Trophoblast cell (in vitro differentiated cells and primary cell): ENCODE data around the gene C10orf88.

ENCODE experiments used
- DNase-seq, 2 donors: peaks; one replicate each; pipeline ENCODE4 v3.0.0-alpha.2; 2016
- H2AFZ ChIP-seq: 2 replicates; pipeline ENCODE4 v1.6.1; 2013; ENCODE audit warnings: low read length, moderate library complexity, mild to moderate bottlenecking; ENCODE audit not compliant: insufficient read depth, poor library complexity
- H2AK5ac ChIP-seq: 2 replicates; pipeline ENCODE4 v1.6.1; 2013; ENCODE audit warnings: mild to moderate bottlenecking, low read length
- H2BK120ac ChIP-seq: 2 replicates; pipeline ENCODE4 v1.6.1; 2013; ENCODE audit warnings: low read length, mild to moderate bottlenecking, moderate library complexity; ENCODE audit not compliant: insufficient read depth, poor library complexity
- H2BK12ac ChIP-seq: 2 replicates; pipeline ENCODE4 v1.6.1; 2013; ENCODE audit warnings: mild to moderate bottlenecking, low read length, moderate library complexity
- H2BK5ac ChIP-seq: 2 replicates; pipeline ENCODE4 v1.6.1; 2013; ENCODE audit warnings: low read length, low read depth, moderate library complexity, mild to moderate bottlenecking; ENCODE audit not compliant: poor library complexity
- H3K14ac ChIP-seq: 2 replicates; pipeline ENCODE4 v1.6.1; 2013; ENCODE audit warnings: mild to moderate bottlenecking, low read length
- H3K18ac ChIP-seq: 2 replicates; pipeline ENCODE4 v1.6.1; 2013; ENCODE audit warnings: mild to moderate bottlenecking, low read length
- H3K23ac ChIP-seq: 2 replicates; pipeline ENCODE4 v1.6.1; 2013; ENCODE audit warnings: low read length
- H3K27ac ChIP-seq: 2 replicates; pipeline ENCODE4 v1.5.1; 2013; ENCODE audit warnings: low read depth, mild to moderate bottlenecking, inconsistent platforms, low read length, moderate library complexity
- H3K27me3 ChIP-seq: 2 replicates; pipeline ENCODE4 v1.6.1; 2013; ENCODE audit warnings: inconsistent platforms, mild to moderate bottlenecking, low read length, moderate library complexity; ENCODE audit not compliant: insufficient read depth
- H3K36me3 ChIP-seq, 2 experiments: 1 replicate in 1 of 2; 2 replicates in 1 of 2; pipeline ENCODE4 v1.6.1; 2013; ENCODE audit warnings: low read length in 2 of 2, mild to moderate bottlenecking in 2 of 2, moderate library complexity in 1 of 2; ENCODE audit not compliant: insufficient read depth in 2 of 2, control insufficient read depth in 1 of 2
- H3K4ac ChIP-seq: 2 replicates; pipeline ENCODE4 v1.6.1; 2013; ENCODE audit warnings: low read depth, mild to moderate bottlenecking, low read length, moderate library complexity
- H3K4me1 ChIP-seq, 2 experiments: 1 replicate in 1 of 2; 2 replicates in 1 of 2; pipeline ENCODE4 v1.6.1; 2013; ENCODE audit warnings: low read length in 2 of 2, mild to moderate bottlenecking in 2 of 2, moderate library complexity in 1 of 2; ENCODE audit not compliant: insufficient read depth in 2 of 2, control insufficient read depth in 1 of 2
- H3K4me2 ChIP-seq: 2 replicates; pipeline ENCODE4 v1.6.1; 2013; ENCODE audit warnings: inconsistent platforms, mild to moderate bottlenecking, low read length, moderate library complexity
- H3K4me3 ChIP-seq: 2 replicates; pipeline ENCODE4 v1.5.1; 2013; ENCODE audit warnings: mild to moderate bottlenecking, low read depth, low read length, inconsistent platforms
- H3K79me1 ChIP-seq: one replicate; pipeline ENCODE4 v1.6.1; 2013; ENCODE audit warnings: low read length
- H3K79me2 ChIP-seq: 2 replicates; pipeline ENCODE4 v1.6.1; 2013; ENCODE audit warnings: low read length, mild to moderate bottlenecking; ENCODE audit not compliant: control insufficient read depth, insufficient read depth, poor library complexity
- H3K9ac ChIP-seq: 2 replicates; pipeline ENCODE4 v1.6.1; 2013; ENCODE audit warnings: mild to moderate bottlenecking, low read length
- H3K9me3 ChIP-seq: 2 replicates; pipeline ENCODE4 v1.6.1; 2013; ENCODE audit warnings: low read depth, mild to moderate bottlenecking, control low read depth, inconsistent platforms, low read length; ENCODE audit not compliant: insufficient read depth
- H4K12ac ChIP-seq: 2 replicates; pipeline ENCODE4 v1.6.1; 2013; ENCODE audit warnings: low read depth, mild to moderate bottlenecking, low read length, moderate library complexity
- H4K8ac ChIP-seq: 2 replicates; pipeline ENCODE4 v1.6.1; 2013; ENCODE audit warnings: low read depth, mild to moderate bottlenecking, low read length, moderate library complexity
- H4K91ac ChIP-seq: one replicate; pipeline ENCODE4 v1.6.1; 2013; ENCODE audit warnings: low read depth, mild to moderate bottlenecking, low read length, moderate library complexity
- WGBS: extraction: QIAGEN DNeasy Blood & Tissue Kit; methylation state at CpG from one replicate; pipeline ENCODE4 v1.1.7; 2013; ENCODE audit warnings: missing lambda C conversion rate; ENCODE audit not compliant: insufficient read length, insufficient coverage; ENCODE audit errors: extremely low coverage; 5-methylcytosine and 5-hydroxymethylcytosine counted together

Gene C10orf88

DNA sequence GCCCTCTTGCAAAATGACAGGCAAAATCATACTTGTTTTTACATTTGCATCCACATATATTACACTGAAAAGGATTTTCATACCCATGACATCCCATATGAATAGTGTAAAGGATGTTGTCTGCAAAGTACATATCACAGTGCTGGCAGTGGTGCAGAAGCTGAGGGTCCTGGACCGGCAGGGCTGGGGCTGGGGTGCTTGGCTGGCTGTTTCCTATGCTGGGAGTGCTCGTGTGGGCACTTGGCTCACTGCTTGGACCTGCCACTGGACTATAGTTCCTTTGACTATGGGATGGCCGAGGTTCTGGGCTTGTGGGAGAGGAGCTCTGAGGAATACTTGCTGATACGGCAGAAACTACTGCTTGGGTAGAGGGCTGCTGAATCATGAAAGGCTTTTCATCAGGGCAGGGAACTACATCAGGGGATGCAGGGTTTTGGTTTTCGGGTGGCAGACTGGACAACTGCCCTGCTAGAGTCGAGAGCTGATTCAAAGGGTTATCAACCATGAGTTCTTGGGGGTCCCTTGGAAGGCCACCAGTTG lies 39.8 kb upstream of the C10orf88 start:
- Histone ChIP-seq H4K12ac (no peak overlapping the region), H4K8ac (no peak overlapping the region), H3K36me3 (peaks cover 5 to 15% of the 10 kb centered on the region in 2 experiments), H3K18ac (no peak overlapping the region), H3K4me3 (no peak overlapping the region), H2AK5ac (no peak overlapping the region), H3K14ac (no peak overlapping the region), H3K27me3 (no peaks in the 10 kb centered on the region), H2BK12ac (no peak overlapping the region), H2BK5ac (no peak overlapping the region), H3K79me1 (no peaks in the 10 kb centered on the region), H3K9ac (no peak overlapping the region), H2BK120ac (no peak overlapping the region), H3K4me1 (no peaks in the 10 kb centered on the region), H4K91ac (no peak overlapping the region), H2AFZ (no peak overlapping the region), H3K79me2 (no peaks in the 10 kb centered on the region), H3K4ac (no peak overlapping the region), H3K9me3 (no peaks in the 10 kb centered on the region), H3K27ac (no peak overlapping the region), H3K4me2 (no peak overlapping the region), H3K23ac (no peak overlapping the region)
- no peak for DNase-seq
- no CpG with 5 or more reads among the region's 6 CpGs for WGBS

DNA sequence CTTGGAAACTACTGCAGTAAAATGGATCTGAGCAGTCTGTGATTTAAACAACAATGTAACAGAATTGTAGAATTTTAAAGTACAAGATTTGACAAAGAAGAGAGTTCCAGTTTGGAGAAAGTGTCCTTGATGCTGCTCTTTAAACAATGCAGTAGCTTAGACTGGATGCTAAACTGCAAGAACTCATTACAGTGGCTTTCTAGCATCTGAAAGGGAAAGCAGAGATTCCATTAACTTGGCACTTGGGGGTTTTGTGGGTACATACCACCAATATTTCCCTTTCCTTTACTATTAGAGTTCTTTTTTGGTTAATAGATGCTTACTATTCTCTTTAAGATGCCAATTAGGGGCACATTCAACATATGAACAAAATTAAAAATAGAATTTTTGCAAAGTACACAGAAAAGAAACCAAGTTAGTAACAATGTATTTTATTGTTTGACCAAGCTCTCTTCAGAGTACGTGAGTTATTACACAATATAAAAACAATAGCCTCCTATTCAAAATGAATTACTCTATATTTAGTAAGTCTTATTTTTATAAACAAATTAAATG lies 38.1 kb upstream of the C10orf88 start:
- Histone ChIP-seq H4K12ac (no peak overlapping the region), H3K4me3 (no peak overlapping the region)
- WGBS: no CpG with 5 or more reads among the region's 1 CpG

DNA sequence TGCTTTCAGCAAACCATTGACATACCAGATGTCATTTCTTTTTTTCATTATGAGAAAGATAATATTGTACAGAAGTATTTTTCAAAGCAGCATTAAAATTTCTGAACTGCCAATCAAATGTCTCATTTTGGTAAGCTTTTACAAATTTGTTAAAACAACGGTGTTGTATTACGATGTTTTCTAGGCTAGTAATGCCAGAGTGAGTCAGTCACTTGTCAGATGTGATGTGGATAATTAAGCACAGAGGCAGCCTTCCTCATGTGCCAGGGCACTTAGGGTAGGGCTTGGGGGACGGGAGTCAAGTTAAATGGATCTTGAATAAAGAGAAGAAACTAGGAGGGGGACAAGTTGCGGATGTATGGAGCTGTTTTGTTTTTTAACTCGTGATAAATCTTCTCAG lies 36.3 kb upstream of the C10orf88 start:
- no peak overlapping the region for H2BK120ac ChIP-seq
- no peak overlapping the region for H3K14ac ChIP-seq
- no peak overlapping the region for H2AFZ ChIP-seq
- H3K79me2 ChIP-seq: no peaks in the 10 kb centered on the region
- no peaks in the 10 kb centered on the region for H3K27me3 ChIP-seq
- peaks cover 5 to 9% of the 10 kb centered on the region in 2 experiments for H3K36me3 ChIP-seq
- no peak overlapping the region for H3K4me2 ChIP-seq
- H3K4me1 ChIP-seq: no peaks in the 10 kb centered on the region
- no peak overlapping the region for H3K27ac ChIP-seq
- H3K9me3 ChIP-seq: no peaks in the 10 kb centered on the region
- H4K12ac ChIP-seq: no peak overlapping the region
- H2BK5ac ChIP-seq: no peak overlapping the region
- no peak overlapping the region for H2BK12ac ChIP-seq
- no peak overlapping the region for H3K9ac ChIP-seq
- no peak overlapping the region for H4K91ac ChIP-seq
- no peak overlapping the region for H3K18ac ChIP-seq
- no peak overlapping the region for H3K4ac ChIP-seq
- no peak overlapping the region for H2AK5ac ChIP-seq
- no peak overlapping the region for H4K8ac ChIP-seq
- no CpG with 5 or more reads among the region's 5 CpGs for WGBS
- H3K79me1 ChIP-seq: no peaks in the 10 kb centered on the region
- no peak overlapping the region for H3K23ac ChIP-seq
- no peak overlapping the region for H3K4me3 ChIP-seq
- DNase-seq: no peak

More for the DNA sequence above, 38.1 kb upstream of the C10orf88 start:
- DNase-seq: no peak
- H3K79me2 ChIP-seq: no peaks in the 10 kb centered on the region
- H3K36me3 ChIP-seq: peaks cover 5 to 13% of the 10 kb centered on the region in 2 experiments
- H3K23ac ChIP-seq: no peak overlapping the region
- no peak overlapping the region for H3K4ac ChIP-seq
- H3K18ac ChIP-seq: no peak overlapping the region
- H3K27me3 ChIP-seq: no peaks in the 10 kb centered on the region
- no peak overlapping the region for H3K9ac ChIP-seq
- H4K91ac ChIP-seq: no peak overlapping the region
- H2AK5ac ChIP-seq: no peak overlapping the region
- no peaks in the 10 kb centered on the region for H3K9me3 ChIP-seq
- no peak overlapping the region for H4K8ac ChIP-seq
- no peaks in the 10 kb centered on the region for H3K4me1 ChIP-seq
- no peak overlapping the region for H3K27ac ChIP-seq
- H3K14ac ChIP-seq: no peak overlapping the region
- no peak overlapping the region for H2BK12ac ChIP-seq
- no peaks in the 10 kb centered on the region for H3K79me1 ChIP-seq
- H2AFZ ChIP-seq: no peak overlapping the region
- H2BK120ac ChIP-seq: no peak overlapping the region
- H2BK5ac ChIP-seq: no peak overlapping the region
- no peak overlapping the region for H3K4me2 ChIP-seq

DNA sequence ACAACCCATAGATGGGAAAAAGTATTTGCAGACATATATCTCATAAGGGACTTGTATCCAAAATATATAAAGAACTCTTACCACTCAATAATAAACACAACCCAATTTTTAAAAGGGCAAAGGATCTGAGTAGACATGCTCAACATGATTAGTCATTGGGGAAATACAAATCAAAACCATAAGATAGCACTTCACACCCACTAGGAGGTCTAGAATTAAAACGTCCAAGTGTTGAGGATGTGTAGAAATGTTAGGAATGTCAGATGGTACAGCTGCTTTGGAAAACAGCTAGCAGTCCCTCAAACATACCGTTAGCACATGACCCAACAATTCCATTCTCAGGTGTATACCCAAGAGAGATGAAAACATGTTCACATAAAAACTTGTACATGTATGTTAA lies 34.5 kb upstream of the C10orf88 start:
- H4K12ac ChIP-seq: no peak overlapping the region
- no peak overlapping the region for H2BK5ac ChIP-seq
- H2BK120ac ChIP-seq: no peak overlapping the region
- no peak overlapping the region for H3K18ac ChIP-seq
- H3K79me2 ChIP-seq: no peaks in the 10 kb centered on the region
- no peak overlapping the region for H3K9ac ChIP-seq
- H3K4me3 ChIP-seq: no peak overlapping the region
- H3K9me3 ChIP-seq: no peaks in the 10 kb centered on the region
- H3K27ac ChIP-seq: no peak overlapping the region
- no peaks in the 10 kb centered on the region for H3K79me1 ChIP-seq
- H2BK12ac ChIP-seq: no peak overlapping the region
- no peak overlapping the region for H4K91ac ChIP-seq
- H4K8ac ChIP-seq: no peak overlapping the region
- H3K4ac ChIP-seq: no peak overlapping the region
- no CpG with 5 or more reads among the region's 2 CpGs for WGBS
- no peaks in the 10 kb centered on the region for H3K4me1 ChIP-seq
- no peaks in the 10 kb centered on the region for H3K27me3 ChIP-seq
- no peak overlapping the region for H3K14ac ChIP-seq
- no peak overlapping the region for H3K4me2 ChIP-seq
- DNase-seq: no peak
- no peak overlapping the region for H2AFZ ChIP-seq
- H3K23ac ChIP-seq: no peak overlapping the region
- H3K36me3 ChIP-seq: no peaks in the 10 kb centered on the region
- H2AK5ac ChIP-seq: no peak overlapping the region
